Upper lobe of left lung (tissue), 6 donors: Measurements from ENCODE around the gene PDZK1IP1. TPM values are rescaled to one million over a fixed set of nuclear protein-coding genes. Genes with fewer than 3 reads are reported as not detected.
"Not testable (repeated sequence)": the region's sequence is repeated elsewhere in the genome, so short reads cannot be mapped to it uniquely, and the experiment has no call there.

Experiments
- ATAC-seq, 2 donors: fragments of 200-7000 bp; cut with Tn5 transposase; one replicate each; pipeline ENCODE4 v1.9.1; 2022; ENCODE audit warnings: mild to moderate bottlenecking in 2 of 2, moderate library complexity in 2 of 2; ENCODE audit not compliant: low FRiP score in 2 of 2
- DNase-seq, 2 donors: peaks; one replicate each; pipeline ENCODE4 v3.0.0-alpha.2; 2019 to 2020
- H3K27ac ChIP-seq, 4 donors: fragments of 200-600 bp; sonication (generic); one replicate each; pipeline ENCODE4 v1.5.1; 2016 to 2019
- H3K27me3 ChIP-seq, 4 donors: fragments of 200-600 bp; sonication (generic); one replicate each; pipeline ENCODE4 v1.5.1; 2017 to 2019
- H3K36me3 ChIP-seq, 4 donors: fragments of 200-600 bp; sonication (generic); one replicate each; pipeline ENCODE4 v1.5.1; 2016 to 2019
- H3K4me1 ChIP-seq, 4 donors: fragments of 200-600 bp; sonication (generic); one replicate each; pipeline ENCODE4 v1.5.1; 2018 to 2019
- H3K4me3 ChIP-seq, 4 donors: fragments of 200-600 bp; sonication (generic); one replicate each; pipeline ENCODE4 v1.5.1; 2017 to 2019; ENCODE audit warnings: mild to moderate bottlenecking in 2 of 4, moderate library complexity in 1 of 4
- H3K9me3 ChIP-seq, 4 donors: fragments of 200-600 bp; sonication (generic); one replicate each; pipeline ENCODE4 v1.5.1; 2018 to 2019
- CTCF ChIP-seq, 6 experiments: fragments of 450-650 bp in 4 of 6; fragments of 200-600 bp in 2 of 6; sonication (generic) in 2 of 6; IDR thresholded peaks; one replicate each; pipeline ENCODE4 v1.5.1; 2016 to 2019; ENCODE audit warnings: antibody characterized with exemption in 6 of 6
- EP300 ChIP-seq, 4 donors: sonication (generic); formaldehyde crosslinking; IDR thresholded peaks; one replicate each; pipeline ENCODE4 v1.5.1; 2017; ENCODE audit warnings: antibody characterized with exemption in 4 of 4, control low read depth in 2 of 4
- POLR2A ChIP-seq, 4 donors: fragments of 450-650 bp; IDR thresholded peaks; one replicate each; pipeline ENCODE4 v1.5.1; 2016 to 2017; ENCODE audit warnings: antibody characterized with exemption in 4 of 4, mild to moderate bottlenecking in 2 of 4
- POLR2AphosphoS5 ChIP-seq, 2 donors: sonication (generic); formaldehyde crosslinking; IDR thresholded peaks; one replicate each; pipeline ENCODE4 v1.5.1; 2017; ENCODE audit warnings: antibody characterized with exemption in 2 of 2
- WGBS, 2 donors: methylation state at CpG; one replicate each; pipeline ENCODE4 v1.1.5; 2017 to 2018; 5-methylcytosine and 5-hydroxymethylcytosine counted together
- total RNA-seq, 6 donors: library from RNA; depleted of rRNA in 4 of 6; stranded (reverse); fragments of >200 nt in 4 of 6; gene quantifications; one replicate each; pipeline versions ENCODE4 v1.1.0 to v1.2.1, GENCODE V29; 2016 to 2021
- donor health status: DM: no; HTN: no; CAD: no; lungs with moderate emphysema.
- donor health status: DM: no; HTN: yes; CAD: no; lungs with severe emphysema.

Gene PDZK1IP1
- total RNA-seq, 6 donors from 2014 or later = 17.8 to 57.6 (median 41.4) TPM

- no peaks in the 10 kb centered on the region for H3K9me3 ChIP-seq
- ATAC-seq (no peak), DNase-seq (no peak)
- H3K27ac ChIP-seq = no peak overlapping the region
- no peaks in the 10 kb centered on the region for H3K27me3 ChIP-seq
- no peaks in the 10 kb centered on the region for H3K36me3 ChIP-seq
- TF ChIP-seq POLR2AphosphoS5 (IDR thresholded peaks at IDR 0.05) (no peak), CTCF (IDR thresholded peaks at IDR 0.05) (no peak), POLR2A (IDR thresholded peaks at IDR 0.05) (no peak), EP300 (IDR thresholded peaks at IDR 0.05) (no peak)
- no peak overlapping the region for H3K4me3 ChIP-seq
- H3K4me1 ChIP-seq = no peaks in the 10 kb centered on the region
Measured at GRCh38 chr1:47164552-47164951, 25.3 kb downstream of the PDZK1IP1 start.

DNA sequence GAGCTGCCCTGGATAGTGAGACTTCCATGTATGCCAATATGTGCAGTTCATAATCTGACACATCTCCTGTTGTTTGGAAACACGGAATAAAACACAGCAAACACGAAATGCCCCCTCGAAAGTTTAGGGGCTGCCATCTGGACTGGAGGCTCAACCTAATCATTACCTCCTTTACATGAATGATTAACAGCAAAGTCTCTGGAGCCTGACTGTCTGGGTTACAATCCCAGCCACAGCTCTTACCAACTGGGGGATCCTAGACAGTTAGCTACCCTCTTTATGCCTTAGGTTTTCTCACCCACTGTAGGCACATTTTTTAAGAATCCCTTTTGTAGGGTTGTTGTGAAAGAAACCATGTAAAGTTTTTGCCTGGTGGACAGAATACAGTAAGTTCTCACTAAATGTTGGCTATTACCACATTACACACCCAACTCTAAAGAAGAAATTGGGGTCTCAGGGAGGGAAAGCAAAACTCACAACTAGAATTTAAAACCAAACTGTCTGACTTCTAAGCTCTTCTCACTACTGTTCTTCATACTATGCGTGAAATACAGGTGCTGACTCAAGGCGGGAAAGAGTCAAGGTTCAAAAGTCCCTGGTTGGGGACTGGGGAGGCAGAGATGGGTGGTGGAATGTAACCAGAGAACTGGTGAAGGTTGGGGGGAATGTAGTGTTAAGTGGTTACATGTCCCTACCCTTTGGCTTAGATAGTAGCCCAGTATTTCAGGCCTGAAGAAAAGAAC, 28.4 kb downstream of the PDZK1IP1 start:
- H3K36me3 ChIP-seq = no peaks in the 10 kb centered on the region
- DNase-seq (no peak), ATAC-seq (no peak)
- H3K9me3 ChIP-seq = no peaks in the 10 kb centered on the region
- H3K4me1 ChIP-seq = no peaks in the 10 kb centered on the region
- H3K27ac ChIP-seq = no peak overlapping the region
- TF ChIP-seq EP300 (IDR thresholded peaks at IDR 0.05) (no peak), CTCF (IDR thresholded peaks at IDR 0.05) (no peak), POLR2AphosphoS5 (IDR thresholded peaks at IDR 0.05) (no peak), POLR2A (IDR thresholded peaks at IDR 0.05) (no peak)
- no peak overlapping the region for H3K4me3 ChIP-seq
- no peaks in the 10 kb centered on the region for H3K27me3 ChIP-seq
- WGBS, 2 donors = 64 to 80% methylated on average over 5 of the region's 5 CpGs

DNA sequence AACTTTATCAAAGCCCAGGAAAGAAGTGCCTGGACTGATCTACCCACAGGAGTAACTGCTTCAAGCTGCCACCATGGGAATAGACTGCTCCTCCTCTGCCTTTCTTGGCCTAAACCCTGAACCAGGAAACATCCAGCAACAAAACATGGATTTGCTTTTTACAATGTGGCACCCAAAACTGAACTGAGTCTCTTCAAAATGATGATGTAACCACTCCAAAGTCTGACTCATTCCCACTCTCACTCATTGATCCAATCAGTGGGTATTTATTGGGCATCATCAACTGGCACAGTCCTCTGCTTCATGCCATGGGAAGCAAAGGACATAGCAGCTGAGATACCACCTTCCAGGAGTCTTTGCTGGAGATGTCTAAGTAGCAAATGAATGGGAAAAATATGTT, 29.1 kb downstream of the PDZK1IP1 start:
- no peak for TF ChIP-seq POLR2AphosphoS5 (IDR thresholded peaks at IDR 0.05)
- no peak for TF ChIP-seq CTCF (IDR thresholded peaks at IDR 0.05)
- TF ChIP-seq POLR2A (IDR thresholded peaks at IDR 0.05) = no peak
- TF ChIP-seq EP300 (IDR thresholded peaks at IDR 0.05) = no peak
- Histone ChIP-seq H3K4me1 (no peaks in the 10 kb centered on the region), H3K36me3 (no peaks in the 10 kb centered on the region), H3K27me3 (no peaks in the 10 kb centered on the region), H3K27ac (no peak overlapping the region), H3K4me3 (no peak overlapping the region), H3K9me3 (no peaks in the 10 kb centered on the region)
- DNase-seq = no peak
- ATAC-seq = no peak

GRCh38 chr1:47157957-47158356, 31.9 kb downstream of the PDZK1IP1 start:
- not testable (repeated sequence) for H3K27ac ChIP-seq, H3K36me3 ChIP-seq, H3K9me3 ChIP-seq, ATAC-seq, H3K4me1 ChIP-seq, DNase-seq, H3K27me3 ChIP-seq, H3K4me3 ChIP-seq
- WGBS, 2 donors = 62 to 87% methylated on average over 3 of the region's 3 CpGs

DNA sequence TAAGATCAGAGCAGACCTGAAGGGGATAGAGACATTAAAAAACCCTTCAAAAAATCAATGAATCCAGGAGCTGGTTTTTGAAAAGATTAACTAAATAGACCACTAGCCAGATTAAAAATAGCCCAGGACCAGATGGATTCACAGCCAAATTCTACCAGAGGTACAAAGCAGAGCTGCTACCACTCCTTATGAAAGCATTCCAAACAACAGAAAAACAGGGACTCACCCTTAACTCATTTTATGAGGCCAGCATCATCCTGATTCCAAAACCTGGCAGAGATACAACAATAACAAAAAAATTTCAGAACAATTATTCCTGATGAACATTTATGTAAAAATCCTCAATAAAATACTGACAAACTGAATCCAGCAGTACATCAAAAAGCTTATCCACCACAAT, 33.4 kb downstream of the PDZK1IP1 start:
- H3K4me1 ChIP-seq, H3K4me3 ChIP-seq, ATAC-seq, H3K27me3 ChIP-seq, H3K36me3 ChIP-seq, DNase-seq, H3K27ac ChIP-seq, H3K9me3 ChIP-seq: not testable (repeated sequence)

- H3K36me3 ChIP-seq, ATAC-seq, H3K4me3 ChIP-seq, H3K9me3 ChIP-seq, DNase-seq, H3K4me1 ChIP-seq, H3K27me3 ChIP-seq, H3K27ac ChIP-seq: not testable (repeated sequence)
- WGBS, 2 donors = 55 to 56% methylated on average over 9 of the region's 9 CpGs
Measured at GRCh38 chr1:47149162-47149561, 40.7 kb downstream of the PDZK1IP1 start.
